ENCODE results near the gene SAE1.

GRCh38 chr19:47111682-47112165 lies 18.9 kb upstream of the SAE1 start:
- no peak for TF ChIP-seq EZH2 (IDR thresholded peaks at IDR 0.05; ENCODE audit: insufficient read depth, poor library complexity, severe bottlenecking)
- TF ChIP-seq EZH2phosphoT487 (IDR thresholded peaks at IDR 0.05; ENCODE audit: insufficient read depth, low read depth) = no peak
